A673 (cell line): Measurements from ENCODE around the gene GRXCR2. TPM values are rescaled to one million over a fixed set of nuclear protein-coding genes. Genes with fewer than 3 reads are reported as not detected.
A peak's percentile ranks its signal among the peaks of the same experiment; 100 is the strongest.
"Not testable (repeated sequence)": the region's sequence is repeated elsewhere in the genome, so short reads cannot be mapped to it uniquely, and the experiment has no call there.

Experiments used
- BruUV-seq: library from RNA; stranded (reverse); fragments of 400-500 nt; replicated peaks from 2 replicates; lab custom pipeline; 2021; lab: Mats Ljungman, UMichigan
- CTCF ChIA-PET: fragments of 300-600 bp; sonication (Branson Sonifier 250); formaldehyde crosslinking; loops from one replicate; lab custom pipeline; 2022; ENCODE audit warnings: antibody characterized with exemption; lab: Charles Lee
- POLR2A ChIA-PET: fragments of 300-600 bp; sonication (Branson Sonifier 250); formaldehyde crosslinking; loops from one replicate; lab custom pipeline; 2022; ENCODE audit warnings: antibody characterized with exemption; ENCODE audit not compliant: low non-redundant PET; lab: Charles Lee
- DNase-seq: peaks from one replicate; pipeline ENCODE4 v3.0.0-alpha.2; 2015; ENCODE audit warnings: low spot score
- H3K27ac ChIP-seq: fragments of 200-600 bp; sonication (generic); 2 replicates; pipeline ENCODE4 v1.5.1; 2016; ENCODE audit warnings: mixed run types, low read depth, mild to moderate bottlenecking, mixed read lengths, antibody characterized with exemption, low read length; ENCODE audit not compliant: poor library complexity, severe bottlenecking
- H3K27me3 ChIP-seq: fragments of 200-600 bp; sonication (generic); replicated peaks from 2 replicates; pipeline ENCODE4 v1.6.1; 2017; ENCODE audit warnings: mixed run types, low read depth, mild to moderate bottlenecking, mixed read lengths, antibody characterized with exemption, low read length; ENCODE audit not compliant: insufficient read depth, poor library complexity
- H3K36me3 ChIP-seq: fragments of 200-600 bp; sonication (generic); 2 replicates; pipeline ENCODE4 v1.6.1; 2016; ENCODE audit warnings: mixed run types, mild to moderate bottlenecking, mixed read lengths, antibody characterized with exemption, low read length; ENCODE audit not compliant: insufficient read depth, poor library complexity, severe bottlenecking
- H3K4me1 ChIP-seq: fragments of 200-600 bp; sonication (generic); 2 replicates; pipeline ENCODE4 v1.6.1; 2017; ENCODE audit warnings: mixed run types, mild to moderate bottlenecking, mixed read lengths, antibody characterized with exemption, low read length; ENCODE audit not compliant: insufficient read depth, poor library complexity, severe bottlenecking
- H3K4me3 ChIP-seq: fragments of 200-600 bp; sonication (generic); 2 replicates; pipeline ENCODE4 v1.5.1; 2016; ENCODE audit warnings: low read depth, mixed run types, mild to moderate bottlenecking, mixed read lengths, low read length; ENCODE audit not compliant: poor library complexity, severe bottlenecking
- H3K9me3 ChIP-seq: fragments of 200-600 bp; sonication (generic); 2 replicates; pipeline ENCODE4 v1.6.1; 2016; ENCODE audit warnings: mixed run types, low read depth, mild to moderate bottlenecking, mixed read lengths, antibody characterized with exemption, low read length; ENCODE audit not compliant: poor library complexity, severe bottlenecking
- CTCF ChIP-seq: fragments of 300-800, 200-600 bp; sonication (generic); conservative IDR thresholded peaks from 2 replicates; pipeline ENCODE4 v1.5.1; 2017; ENCODE audit warnings: low read depth, mild to moderate bottlenecking, antibody characterized with exemption, low read length, moderate library complexity, mixed read lengths
- EZH2 ChIP-seq: fragments of 200-600 bp; sonication (generic); IDR thresholded peaks from 2 replicates; pipeline ENCODE4 v1.6.1; 2017; ENCODE audit warnings: borderline replicate concordance, low read depth, mild to moderate bottlenecking, mixed read lengths, antibody characterized with exemption, low read length; ENCODE audit not compliant: poor library complexity, severe bottlenecking
- intact Hi-C: fragments of 100-400 bp; cut with micrococcal nuclease; formaldehyde crosslinking; loops from one replicate; pipeline ENCODE4 v1.10.0; 2022; ENCODE audit not compliant: unreplicated experiment
- total RNA-seq: library from RNA; stranded (reverse); gene quantifications from 2 replicates; pipeline ENCODE4 v1.2.3, GENCODE V29; 2021

Gene GRXCR2
- total RNA-seq, 1 experiment from 2014 or later: not detected

GRCh38 chr5:145898171-145898570, 25.4 kb upstream of the GRXCR2 start:
- Histone ChIP-seq H3K36me3 (no peaks in the 10 kb centered on the region), H3K27ac (no peak overlapping the region), H3K4me3 (no peak overlapping the region), H3K9me3 (peaks cover 7% of the 10 kb centered on the region), H3K27me3 (no peaks in the 10 kb centered on the region), H3K4me1 (no peaks in the 10 kb centered on the region)
- intact Hi-C loops: no loop called here
- BruUV-seq: no TSS peak
- CTCF ChIA-PET: no interaction called here
- no peak for DNase-seq
- TF ChIP-seq EZH2 (no peak), CTCF (no peak)
- POLR2A ChIA-PET: no interaction called here

DNA sequence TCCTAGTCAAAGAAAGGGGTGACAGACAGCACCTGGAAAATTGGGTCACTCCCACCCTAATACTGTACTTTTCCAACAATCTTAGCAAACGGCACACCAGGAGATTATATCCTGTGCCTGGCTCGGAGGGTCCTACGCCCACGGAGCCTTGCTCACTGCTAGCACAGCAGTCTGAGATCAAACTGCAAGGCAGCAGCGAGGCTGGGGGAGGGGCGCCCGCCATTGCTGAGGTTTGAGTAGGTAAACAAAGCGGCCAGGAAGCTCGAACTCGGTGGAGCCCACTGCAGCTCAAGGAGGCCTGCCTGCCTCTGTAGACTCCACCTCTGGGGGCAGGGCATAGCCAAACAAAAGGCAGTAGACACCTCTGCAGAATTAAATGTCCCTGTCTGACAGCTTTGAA, 18.6 kb upstream of the GRXCR2 start:
- POLR2A ChIA-PET, H3K36me3 ChIP-seq, H3K4me3 ChIP-seq, BruUV-seq, H3K27ac ChIP-seq, intact Hi-C loops, H3K27me3 ChIP-seq, DNase-seq, H3K4me1 ChIP-seq, CTCF ChIA-PET: not testable (repeated sequence)
- peaks cover 10% of the 10 kb centered on the region for H3K9me3 ChIP-seq

DNA sequence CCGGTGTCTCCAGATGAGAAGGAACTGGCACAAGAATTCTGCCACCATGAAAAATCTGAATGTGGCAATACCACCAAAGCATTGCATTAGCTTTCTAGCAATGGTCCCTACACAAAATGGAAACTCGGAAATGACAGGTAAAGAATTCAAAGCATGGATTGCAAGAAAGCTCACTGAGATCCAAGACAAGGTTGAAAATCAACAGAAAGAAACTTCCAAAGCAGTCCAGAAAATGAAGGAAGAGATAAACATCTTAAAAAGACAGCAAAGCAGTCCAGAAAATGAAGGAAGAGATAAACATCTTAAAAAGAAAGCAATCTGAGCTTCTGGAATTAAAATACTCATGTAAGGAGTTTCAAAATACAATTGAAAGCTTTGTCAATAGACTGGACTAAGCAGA, 16.8 kb upstream of the GRXCR2 start:
- peaks cover 10% of the 10 kb centered on the region for H3K9me3 ChIP-seq
- intact Hi-C loops: loop anchor here (5.0 kb wide), 2 partner anchors 57 to 192 kb away; no protein-coding TSS in a partner anchor
- H3K4me1 ChIP-seq: no peaks in the 10 kb centered on the region
- H3K27ac ChIP-seq: no peak overlapping the region
- BruUV-seq: no TSS peak
- H3K27me3 ChIP-seq: no peaks in the 10 kb centered on the region
- TF ChIP-seq EZH2 (no peak), CTCF (no peak)
- DNase-seq: no peak
- CTCF ChIA-PET: no interaction called here
- POLR2A ChIA-PET: no interaction called here
- no peak overlapping the region for H3K4me3 ChIP-seq
- no peaks in the 10 kb centered on the region for H3K36me3 ChIP-seq

DNA sequence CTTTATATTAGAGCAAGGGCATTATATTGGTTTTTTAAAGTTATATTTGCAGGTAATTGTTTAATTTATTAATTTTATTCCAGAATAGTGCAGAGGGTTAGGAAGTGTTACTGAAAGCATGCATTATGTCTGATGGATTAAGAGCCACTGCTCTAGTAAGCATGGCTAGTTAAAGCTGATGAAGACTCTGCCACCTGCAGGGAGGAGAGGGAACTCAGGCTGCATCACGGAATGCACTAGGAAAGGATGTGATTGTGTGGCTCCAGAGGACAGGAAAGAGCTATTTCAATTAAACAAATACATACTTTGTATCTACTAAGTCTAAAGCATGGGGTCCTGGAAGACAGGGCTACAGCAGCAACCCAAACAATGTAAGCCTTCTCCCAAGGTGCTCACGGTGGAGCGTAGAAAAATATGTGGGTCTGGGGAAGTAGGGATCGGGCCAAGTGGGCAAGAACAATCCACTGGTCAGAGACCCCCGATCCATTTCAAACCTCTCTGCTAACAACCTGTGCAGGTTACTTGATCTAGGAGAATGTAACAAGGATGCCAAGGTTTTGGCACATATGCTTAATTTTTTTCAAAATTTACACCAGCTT, 15.3 kb upstream of the GRXCR2 start:
- H3K36me3 ChIP-seq: no peaks in the 10 kb centered on the region
- POLR2A ChIA-PET: no interaction called here
- no TSS peak for BruUV-seq
- DNase-seq: peak; percentile 85
- no peaks in the 10 kb centered on the region for H3K27me3 ChIP-seq
- TF ChIP-seq EZH2 (no peak), CTCF (peak; percentile 93)
- H3K4me1 ChIP-seq: no peaks in the 10 kb centered on the region
- H3K9me3 ChIP-seq: peaks cover 10% of the 10 kb centered on the region
- intact Hi-C loops: loop anchor here (5.0 kb wide), 2 partner anchors 56 to 191 kb away; no protein-coding TSS in a partner anchor
- H3K27ac ChIP-seq: no peak overlapping the region
- CTCF ChIA-PET: interaction anchor here (0.9 to 1.4 kb wide), 5 partner anchors 11 to 1684 kb away, joined by 3 to 5 read pairs (median 3); no protein-coding TSS in a partner anchor
- no peak overlapping the region for H3K4me3 ChIP-seq
